Activated naive CD4-positive, alpha-beta T cell (primary cell): ENCODE data around the gene LEAP2.

Source experiments
- DNase-seq, 4 experiments: peaks; one replicate each; lab custom pipeline; 2025; lab: John Stamatoyannopoulos, UW

The LEAP2 gene, protein sequence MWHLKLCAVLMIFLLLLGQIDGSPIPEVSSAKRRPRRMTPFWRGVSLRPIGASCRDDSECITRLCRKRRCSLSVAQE

DNA sequence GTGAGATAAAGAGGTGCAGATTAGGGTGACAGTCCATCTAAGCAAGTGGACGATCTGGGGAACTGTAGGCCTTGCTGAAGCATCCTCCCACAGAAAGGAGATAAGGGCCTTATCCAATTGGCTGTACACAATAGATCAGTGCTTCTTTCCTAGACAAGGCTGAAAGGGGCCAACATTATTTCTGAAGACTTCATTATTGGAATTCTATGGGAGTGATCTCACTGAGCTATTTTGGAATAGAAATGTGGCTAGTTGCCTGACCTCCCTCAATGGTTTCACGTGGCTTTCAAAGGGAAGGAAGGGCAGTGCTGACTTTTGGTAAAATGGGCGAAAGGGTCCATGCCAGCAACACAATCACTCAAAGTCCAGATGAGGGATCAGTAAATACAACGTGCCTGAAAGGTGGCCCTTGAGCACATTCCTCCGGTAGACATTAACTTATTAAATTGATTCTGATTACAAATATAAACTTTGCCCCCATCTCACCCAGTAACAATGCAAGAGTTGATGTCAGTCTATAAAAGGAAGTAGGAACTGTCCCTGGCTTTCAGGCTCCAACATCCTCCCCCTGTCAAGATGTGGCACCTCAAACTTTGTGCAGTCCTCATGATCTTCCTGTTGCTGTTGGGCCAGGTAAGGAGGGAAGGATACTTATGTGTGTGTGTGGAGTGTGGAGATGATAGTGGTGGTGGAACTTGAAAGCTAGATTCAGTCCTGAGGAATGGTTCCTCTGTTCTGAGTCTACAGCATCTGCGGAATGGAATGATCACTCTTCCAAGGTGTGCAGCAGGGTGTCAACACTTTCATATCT, at the start of gene LEAP2:
TSS of gene LEAP2 (plus strand) at position 550 of the 811 bp plus-strand sequence. CDS start at position 577, 27 bp downstream.
- DNase-seq: no peak

DNA sequence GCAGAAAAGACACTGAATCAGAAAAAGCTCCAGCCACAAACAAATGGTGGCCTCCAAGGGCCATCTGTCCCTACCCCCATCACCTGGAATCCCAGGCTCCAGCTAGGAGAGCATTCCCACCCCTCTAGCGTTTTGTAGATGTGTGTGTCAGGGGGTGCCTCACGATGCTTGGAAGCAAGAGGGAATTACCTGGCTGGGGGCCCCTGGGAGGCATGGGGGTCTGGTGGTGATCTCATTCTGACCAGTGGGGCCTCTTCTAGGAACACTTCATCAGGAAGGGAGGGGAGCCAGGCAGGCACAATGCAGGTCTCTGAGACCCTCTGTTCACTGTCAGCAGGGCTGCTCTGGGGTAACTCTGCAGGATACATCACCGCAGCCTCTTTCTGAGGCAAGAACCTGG, 49.0 kb upstream of the LEAP2 start:
- DNase-seq: no peak

DNA sequence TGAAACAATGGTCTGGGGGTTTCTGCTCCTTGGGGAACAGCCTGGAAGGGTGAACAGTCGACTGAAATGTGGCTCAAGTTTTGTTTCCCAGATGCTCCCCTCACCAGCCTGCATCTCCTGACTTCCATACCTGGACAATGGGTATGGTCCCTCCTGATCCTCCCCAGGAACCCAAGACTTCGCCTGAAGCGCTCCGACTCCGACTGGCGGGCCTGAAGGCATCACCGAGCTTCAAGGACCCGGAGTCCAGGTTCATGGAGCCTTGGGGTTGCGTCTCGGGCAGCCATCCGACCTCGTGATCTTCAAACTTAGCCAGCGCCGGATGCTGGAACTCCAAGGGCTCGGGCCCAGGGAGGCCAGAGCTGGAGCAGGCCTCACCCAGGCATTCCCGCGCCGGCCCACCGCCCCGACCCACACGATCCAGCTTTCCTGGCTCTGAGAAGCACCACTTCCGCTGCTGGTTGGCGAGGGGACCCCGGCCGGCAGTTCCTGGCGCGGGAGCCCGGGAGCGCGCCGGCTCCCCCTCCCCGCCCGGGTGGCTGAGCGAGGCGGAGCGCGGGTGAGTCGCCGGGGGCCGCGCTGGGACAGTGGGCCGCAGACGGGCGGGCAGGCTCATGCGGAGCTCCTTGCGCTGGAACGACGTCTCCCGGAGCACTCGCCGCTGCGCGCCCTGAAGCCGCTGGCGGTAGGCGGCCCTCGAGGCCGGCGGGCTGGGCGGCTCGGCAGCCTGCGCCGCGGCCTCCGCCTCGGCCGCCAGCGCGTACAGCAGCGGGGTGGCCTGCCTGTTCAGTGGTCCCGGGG, 48.2 kb upstream of the LEAP2 start:
- DNase-seq: no peak

DNA sequence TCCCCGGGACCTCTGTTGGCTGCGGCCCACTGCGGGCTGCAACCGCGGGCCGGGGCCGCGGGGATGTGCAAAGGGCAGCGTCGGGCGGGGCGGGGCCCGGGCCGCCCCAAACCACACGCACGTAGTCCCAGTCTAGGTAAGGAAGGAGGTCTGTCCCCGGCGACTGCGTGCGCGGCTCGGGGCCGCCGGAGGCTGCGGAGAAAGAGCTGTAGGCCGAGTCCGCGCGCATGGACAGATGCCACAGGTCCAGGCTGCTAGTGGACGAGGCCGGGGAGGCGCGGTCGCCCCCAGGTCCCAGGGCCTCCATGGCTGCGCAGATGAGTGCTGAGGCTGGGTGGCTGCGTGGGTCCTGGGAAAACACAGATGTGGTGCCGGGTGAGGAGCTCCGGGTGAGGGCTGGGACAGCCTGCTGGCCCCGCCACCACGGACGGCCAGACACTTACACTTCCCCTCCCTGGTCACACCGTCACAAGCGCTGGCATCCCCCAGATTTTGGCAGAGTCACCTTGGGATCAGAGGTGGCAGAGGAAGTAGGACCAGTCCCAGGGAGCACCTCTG, 47.6 kb upstream of the LEAP2 start:
- no peak for DNase-seq

DNA sequence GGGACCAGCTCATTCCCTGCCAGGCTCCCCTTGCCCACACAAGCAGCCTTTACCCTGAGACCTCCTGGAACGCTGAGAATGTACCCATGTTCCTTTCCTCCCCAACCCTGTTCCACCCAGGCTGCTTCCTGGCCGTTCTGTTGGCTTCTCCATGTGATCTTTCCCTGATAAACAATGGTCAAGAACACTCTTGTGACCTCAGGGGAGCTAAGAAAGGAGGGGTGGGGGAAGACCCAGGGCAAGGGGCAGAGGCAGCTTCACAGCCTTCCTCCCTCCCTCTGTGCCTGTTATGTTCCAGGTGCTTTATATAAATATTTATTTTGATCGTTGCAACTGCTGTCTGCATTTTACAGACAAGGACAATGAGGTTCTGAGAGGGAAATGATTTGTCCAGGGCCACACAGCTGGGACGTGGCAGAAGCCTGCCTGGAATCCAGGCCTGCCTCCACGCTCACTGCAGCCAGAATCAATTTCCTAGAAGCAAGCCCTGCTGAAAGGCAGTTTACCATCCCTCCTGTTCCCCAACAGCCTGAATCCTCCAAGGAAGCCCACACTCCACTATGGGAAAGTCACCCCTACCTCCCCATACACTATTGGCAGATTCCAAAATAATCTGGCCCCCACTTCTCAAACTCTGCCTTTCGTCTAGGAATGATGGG, 46.9 kb upstream of the LEAP2 start:
- DNase-seq: no peak

DNA sequence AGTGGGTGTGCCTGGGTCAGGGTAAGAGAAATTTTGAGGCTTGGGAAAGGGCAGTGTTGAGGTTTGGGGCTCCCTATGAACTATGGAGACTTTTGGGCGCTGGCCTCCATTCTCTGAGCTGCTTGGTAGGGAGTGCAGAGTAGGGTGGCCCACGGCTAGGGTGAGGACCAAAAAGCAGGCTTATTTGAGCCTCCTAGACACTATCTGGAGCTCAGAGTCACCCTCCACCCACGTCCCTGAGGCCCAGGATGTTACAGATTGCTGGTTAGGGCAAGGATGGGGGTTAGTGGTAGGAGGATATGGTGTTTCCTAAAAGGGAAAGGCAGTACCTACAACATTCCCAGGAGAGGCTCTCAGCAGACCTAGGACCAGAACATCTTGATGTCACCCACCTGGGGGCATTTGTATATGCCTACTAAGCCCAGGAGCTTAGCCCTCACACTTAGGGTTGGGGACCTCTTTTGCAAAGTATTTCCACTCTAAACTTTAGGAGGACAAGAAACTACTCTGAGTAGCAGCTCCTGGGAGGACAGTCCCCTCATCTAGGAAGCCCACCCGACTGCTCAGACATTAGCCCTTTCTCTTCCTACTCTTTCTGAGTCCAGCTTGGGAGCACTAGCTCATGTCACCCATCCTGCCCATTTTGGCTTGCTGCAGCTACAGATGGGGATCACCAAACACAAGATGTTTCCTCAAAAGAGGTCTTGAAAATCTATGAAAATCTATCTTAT, 45.4 kb upstream of the LEAP2 start:
- DNase-seq: no peak

DNA sequence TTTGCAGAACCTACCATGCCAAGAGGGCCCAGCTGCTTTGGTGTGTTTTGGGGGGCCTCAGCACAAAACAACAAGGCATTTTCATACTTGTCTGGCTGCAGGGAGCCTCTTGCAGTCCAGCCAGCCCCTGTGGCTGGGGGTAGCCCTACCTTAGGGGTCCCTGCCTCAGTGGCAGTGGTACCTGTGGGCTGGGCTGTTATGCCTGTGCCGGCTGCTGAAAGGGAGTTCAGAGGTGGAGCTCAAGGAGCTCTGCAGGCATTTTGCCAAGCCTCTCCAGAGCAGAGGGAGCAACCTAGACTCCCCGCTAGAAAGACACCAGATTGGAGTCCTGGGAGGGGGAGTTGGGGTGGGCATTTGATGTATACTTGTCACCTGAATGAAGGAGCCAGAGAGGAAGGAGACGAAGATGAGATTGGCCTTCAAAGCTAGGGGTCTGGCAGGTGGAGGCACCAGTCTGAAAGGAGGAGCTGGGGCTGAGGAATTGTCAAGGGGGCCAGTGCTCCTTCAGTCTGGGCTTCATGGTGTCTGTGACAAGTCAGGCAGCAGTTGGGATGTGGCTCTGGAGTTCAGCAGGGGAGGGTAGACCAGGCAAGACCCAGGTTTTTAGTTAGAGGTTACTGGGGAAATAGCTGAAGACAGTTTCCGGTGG, 44.5 kb upstream of the LEAP2 start:
- no peak for DNase-seq

DNA sequence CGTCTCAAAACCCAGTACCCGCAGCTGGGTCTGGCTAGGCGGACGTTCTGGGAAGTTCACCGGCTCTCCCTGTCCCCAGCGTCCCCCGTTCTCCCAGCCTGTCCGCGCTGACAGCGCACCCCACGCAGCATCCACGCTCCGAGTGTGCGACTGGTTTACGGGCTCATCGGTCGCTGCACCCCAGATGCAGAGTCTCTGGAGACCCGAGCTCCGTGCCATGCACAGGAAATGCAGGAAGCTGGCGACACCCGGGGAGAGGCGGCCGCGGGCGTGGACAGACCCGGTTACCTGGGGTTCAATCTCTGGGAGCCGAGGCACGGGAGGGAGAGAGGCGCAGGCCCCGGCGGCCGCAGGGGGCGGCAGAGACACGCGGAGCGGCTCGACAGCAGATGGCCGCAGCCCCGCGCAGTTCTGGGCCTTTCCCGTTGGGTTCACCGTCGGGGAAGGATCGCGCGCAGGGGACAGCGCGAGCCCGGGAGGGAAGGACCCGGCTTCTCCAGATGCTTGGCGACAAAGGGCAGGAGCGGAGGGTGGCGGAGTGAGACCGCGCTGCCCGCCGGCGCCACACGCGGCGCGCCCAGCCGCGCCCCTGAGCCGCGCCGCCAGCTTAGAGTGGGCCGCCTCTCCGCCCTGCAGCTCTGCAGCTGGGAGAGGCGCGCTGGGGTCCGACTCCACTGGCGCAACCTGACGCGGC, 43.6 kb upstream of the LEAP2 start:
- peak; percentile 24 to 61 (median 32) for DNase-seq

DNA sequence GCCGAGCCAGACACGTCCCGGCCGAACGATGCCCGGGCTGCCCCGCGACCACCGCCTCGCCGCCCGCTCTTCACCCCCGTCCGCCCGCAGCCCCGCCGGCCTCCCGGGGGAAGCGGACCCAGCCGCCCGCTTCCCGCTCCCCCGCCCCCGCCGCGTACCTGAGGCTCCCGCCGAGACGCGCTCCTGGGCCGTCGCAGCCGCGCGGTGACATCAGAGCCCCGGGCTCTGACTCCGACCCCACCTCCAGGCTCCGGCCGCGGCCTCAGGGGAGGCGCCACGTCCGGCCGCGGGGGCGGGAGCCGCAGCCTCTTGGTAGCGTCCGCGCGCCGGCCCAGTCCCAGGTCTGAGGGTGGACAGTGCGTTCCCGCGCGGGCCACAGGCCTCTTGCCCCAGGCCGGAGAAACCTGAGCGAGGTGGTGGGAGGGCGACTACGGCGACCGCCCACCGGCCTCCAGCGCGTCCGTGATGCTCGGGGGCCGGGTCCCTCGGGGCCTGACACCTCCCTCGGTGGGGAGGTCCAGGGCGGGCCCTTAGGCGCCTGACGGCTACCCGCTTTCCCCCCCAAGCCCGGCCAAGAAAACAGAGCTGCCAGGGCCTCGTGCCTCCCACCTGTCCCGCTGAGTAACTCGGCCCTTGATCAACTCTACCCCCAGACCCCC, 42.9 kb upstream of the LEAP2 start, which contains the start of gene SHROOM1:
TSS of gene SHROOM1 (minus strand) at position 212 of the 659 bp plus-strand sequence. CDS start 4,507 bp downstream, outside the sequence.
- no peak for DNase-seq

DNA sequence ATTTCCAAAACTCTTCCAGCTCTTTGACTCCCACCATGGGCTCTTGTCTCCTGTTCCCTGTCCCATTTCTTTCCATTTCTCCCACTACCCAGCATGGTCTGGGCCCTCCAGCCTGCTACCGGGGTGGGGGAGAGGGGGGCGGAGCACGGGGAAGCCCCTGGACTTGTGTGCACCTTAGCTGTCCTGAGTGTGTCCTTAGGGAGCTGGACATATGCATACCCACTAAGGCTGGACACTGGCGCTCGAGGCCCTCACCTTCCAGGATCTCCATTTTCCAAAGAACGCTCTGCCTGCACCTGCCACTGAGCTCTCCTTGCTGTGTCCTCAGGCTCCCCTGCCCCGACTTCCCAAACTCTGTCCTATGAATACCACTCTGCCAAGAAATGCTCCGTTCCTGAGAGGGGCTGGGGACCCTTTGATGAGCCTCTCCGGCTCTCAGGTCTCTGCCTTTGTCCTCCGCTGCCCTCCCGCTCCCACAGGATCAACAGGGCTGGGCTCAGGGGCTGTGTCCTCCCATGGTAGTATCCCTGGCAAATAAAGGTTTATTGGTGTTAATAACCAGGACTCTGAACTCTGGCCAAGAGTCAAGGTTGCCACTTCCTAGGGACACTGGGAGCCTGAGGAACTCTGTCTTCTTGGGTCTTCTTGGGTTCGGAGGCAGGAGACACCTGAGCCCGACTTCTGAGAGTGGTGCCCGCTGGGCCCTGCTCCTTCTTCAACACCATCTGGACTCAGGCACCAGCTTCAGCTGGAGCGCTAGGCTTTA, 42.2 kb upstream of the LEAP2 start:
- no peak for DNase-seq

DNA sequence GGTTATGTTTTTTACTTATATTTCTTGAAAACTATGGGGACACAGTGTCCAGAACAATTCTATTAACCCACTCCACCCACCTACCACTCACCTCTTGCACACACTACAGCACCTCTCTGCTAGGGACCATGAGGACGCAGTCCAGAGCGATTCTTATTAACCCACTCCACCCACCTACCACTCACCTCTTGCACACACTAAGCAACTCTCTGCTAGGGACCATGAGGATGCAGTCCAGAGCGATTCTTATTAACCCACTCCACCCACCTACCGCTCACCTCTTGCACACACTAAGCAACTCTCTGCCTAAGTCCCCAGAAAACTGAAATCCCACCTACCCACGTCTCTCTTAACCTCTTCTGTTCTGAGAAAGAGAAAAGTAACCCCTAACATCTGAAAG, 40.9 kb upstream of the LEAP2 start:
- no peak for DNase-seq

DNA sequence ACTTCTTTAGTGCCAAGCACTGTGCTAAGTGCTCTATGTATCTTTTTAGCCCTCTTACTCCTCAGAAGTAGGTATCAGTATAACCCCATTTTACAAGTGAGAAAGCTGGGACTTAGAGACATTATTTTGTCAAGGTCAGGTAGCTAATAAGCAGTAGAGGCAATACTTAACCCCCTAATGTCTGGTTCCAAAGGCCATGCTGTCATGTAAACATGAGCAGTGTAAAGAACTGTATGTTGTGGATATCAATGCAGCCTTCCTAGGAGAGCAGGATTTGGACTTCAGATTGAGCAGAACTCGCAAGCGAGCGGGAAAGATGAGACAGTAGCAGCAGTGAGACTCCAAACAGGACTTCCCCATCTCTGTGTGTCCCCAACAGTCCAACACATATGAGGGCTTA, 39.4 kb upstream of the LEAP2 start:
- no peak for DNase-seq

DNA sequence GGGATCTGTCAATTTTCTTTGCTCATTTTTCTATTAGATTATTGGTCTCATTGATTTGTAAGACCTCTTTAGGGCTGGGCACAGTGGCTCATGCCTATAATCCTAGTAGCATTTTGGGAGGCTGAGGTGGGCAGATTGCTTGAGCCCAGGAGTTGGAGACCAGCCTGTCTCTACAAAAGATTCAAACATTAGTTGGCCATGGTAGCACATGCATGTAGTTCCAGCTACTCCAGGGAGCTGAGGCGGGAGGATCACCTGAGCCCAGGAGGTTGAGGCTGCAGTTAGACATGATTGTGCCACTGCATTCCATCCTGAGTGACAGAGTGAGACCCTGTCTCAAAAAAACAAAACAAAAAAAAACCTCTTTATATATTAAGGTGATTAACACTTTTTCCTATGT, 36.6 kb upstream of the LEAP2 start:
- DNase-seq: no peak

DNA sequence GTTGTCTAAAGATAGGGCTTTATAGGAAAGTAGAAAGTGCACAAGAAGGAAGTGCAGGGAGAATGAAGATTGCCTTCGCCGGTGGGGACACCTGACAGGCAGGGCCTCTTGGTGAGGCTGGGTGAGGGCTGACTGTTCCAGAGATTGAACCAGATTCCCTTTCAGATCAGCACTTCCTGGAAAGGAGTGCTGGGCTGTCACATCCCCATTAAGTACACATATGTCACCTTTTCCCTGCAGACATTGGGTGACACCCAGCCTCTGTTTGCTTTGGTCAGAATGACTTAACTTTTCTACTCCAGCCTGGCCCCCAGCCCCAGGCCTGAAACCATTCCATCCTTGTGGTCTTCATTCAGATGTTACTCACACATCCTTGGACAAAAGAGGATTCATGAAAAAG, 35.6 kb upstream of the LEAP2 start:
- no peak for DNase-seq

DNA sequence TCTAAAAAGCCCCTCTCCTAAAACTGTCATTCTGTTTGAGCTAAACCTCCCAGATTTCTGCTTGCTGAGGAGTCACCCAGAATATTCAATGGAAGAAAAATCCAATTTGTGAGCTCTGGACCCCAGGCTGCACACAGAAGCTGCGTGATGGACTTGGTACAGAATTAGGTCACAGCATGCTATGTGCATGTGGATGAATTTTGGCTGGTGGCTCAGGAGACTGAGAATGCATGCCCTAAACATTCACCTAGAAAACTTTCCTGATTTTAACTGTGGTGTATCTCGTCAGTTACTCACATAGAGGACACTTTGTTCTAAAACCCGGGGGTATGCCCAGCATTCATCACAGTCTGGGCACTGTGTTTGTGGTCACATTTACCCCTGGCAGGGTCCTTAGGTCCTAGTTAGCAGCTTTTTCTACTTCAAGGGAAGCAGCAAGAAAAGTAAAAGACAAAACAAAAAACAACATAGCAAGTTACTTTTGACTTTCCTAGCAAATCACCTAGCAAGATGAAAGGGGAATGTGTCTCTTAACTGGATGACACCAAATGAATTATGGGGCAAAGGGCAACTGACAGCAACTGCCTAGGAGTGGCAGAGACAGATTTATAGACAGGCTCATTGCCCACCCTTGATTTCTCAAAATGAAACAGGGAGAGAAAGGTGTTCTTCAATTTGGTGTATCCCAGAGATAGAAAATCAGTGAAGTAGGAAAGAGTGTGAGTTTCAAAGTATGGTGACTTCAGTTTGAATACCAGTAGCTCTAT, 34.8 kb upstream of the LEAP2 start:
- no peak for DNase-seq

DNA sequence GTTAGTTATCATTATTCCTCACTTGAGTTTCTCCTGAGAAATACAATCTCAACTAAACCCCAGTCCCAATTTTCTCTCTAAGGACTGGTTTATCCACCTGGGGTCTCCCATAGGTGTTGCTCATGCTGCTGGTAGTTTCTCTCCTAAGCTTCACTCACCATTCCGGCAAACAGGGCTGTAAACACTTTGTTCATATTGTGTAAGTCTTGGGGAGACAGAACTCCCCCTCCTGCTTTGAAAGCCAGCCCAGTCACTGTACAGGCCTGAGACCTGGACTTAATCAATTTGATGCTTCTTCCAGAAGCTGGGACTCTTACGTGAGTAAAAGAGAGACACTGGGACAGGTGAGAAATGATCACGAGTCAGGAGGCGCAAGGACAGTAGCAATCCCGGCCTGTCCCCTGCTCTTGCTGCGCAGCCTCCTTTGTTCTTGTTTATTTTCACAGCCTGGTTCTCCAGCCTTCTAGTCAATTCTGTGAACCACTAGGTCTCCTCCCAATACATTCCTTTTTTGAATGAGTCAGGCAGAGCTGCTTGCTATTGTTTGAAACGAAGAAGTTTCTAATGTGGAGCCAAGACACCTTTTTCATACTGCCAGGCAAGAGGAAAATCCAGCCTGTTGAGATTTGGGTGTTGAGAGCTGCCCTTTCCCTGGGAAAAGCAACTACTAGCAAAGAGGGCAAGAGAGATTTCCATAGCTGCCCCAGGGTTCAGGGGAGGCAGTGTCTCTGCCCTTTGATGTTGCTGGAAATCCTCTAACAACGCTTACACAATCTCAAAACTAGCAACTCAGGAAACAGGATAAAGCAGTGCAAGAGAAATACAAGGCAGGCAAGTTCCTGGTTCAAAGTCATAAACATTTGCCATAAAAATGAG, 33.8 kb upstream of the LEAP2 start:
- no peak for DNase-seq

DNA sequence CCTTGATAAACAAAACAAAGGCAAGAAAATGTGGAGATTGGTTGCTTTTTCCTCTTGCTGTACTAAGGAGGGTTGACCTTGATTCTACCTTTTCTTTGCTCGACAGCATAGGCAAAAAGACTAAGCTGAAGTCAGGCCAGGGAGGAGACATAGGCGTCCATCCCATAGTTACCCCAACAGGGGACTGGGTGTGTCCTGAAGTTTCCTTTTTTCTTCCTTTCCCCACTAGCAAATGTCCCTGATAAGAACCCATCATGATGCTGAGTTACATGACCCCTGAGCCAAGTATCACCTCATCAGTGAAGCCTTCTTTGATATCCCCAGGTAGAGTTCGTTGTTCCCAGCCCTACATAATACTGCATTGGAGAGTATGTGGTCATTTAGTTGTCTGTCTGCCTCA, 33.2 kb upstream of the LEAP2 start:
- no peak for DNase-seq
